Hindlimb muscle (tissue), 1 donor: Measurements from ENCODE around the gene ST8SIA1. TPM values are rescaled to one million over a fixed set of nuclear protein-coding genes. Genes with fewer than 3 reads are reported as not detected.
"Not testable (repeated sequence)": the region's sequence is repeated elsewhere in the genome, so short reads cannot be mapped to it uniquely, and the experiment has no call there.

Experiments used
- DNase-seq: peaks from one replicate; pipeline ENCODE4 v3.0.0-alpha.2; 2013
- polyA plus RNA-seq: library from polyadenylated mRNA; unstranded; fragments of 120-200 nt; gene quantifications from one replicate; pipeline ENCODE4 v1.2.1, GENCODE V29; 2013; ENCODE audit not compliant: insufficient read length

ST8SIA1 gene, protein sequence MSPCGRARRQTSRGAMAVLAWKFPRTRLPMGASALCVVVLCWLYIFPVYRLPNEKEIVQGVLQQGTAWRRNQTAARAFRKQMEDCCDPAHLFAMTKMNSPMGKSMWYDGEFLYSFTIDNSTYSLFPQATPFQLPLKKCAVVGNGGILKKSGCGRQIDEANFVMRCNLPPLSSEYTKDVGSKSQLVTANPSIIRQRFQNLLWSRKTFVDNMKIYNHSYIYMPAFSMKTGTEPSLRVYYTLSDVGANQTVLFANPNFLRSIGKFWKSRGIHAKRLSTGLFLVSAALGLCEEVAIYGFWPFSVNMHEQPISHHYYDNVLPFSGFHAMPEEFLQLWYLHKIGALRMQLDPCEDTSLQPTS
- 11.6 TPM for polyA plus RNA-seq

DNA sequence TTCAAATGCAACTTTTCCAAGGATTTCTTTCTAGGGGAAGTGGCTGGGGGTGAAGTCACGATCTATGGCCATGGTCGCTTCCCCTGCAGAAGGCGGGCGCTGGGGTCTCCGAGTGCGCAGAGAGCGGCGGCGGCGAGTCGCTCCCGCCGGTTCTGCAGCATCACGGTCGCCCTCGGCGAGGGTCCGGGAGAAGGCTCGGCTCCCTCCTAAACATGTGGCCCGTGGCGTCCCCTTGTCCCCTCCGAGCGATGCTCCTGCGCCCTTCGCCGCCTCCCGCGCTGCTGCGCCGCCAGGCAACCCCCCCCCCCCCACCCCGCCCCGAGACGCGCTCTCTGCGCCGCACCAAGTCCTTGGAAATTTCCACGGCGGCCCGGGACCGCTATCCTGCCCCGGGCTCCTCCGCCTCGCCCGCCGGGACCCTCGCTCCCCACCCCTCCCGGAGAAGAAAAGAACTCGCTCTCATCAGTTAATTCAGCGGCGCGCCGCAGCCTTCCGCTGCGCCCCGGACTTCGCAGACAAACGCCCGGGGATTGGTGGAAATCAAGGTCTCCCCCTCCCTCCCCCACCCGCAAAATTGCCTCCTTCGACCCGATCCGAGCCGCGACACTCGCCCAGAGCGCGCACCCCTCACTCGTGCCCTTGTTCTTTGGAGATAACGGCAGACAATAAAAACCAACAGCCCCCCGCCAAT is at the start of gene ST8SIA1:
Gene ST8SIA1, minus strand, starts transcription at position 298 of the 691 bp plus-strand sequence. CDS start 475 bp downstream, outside the sequence.
- peak; percentile 68 for DNase-seq

DNA sequence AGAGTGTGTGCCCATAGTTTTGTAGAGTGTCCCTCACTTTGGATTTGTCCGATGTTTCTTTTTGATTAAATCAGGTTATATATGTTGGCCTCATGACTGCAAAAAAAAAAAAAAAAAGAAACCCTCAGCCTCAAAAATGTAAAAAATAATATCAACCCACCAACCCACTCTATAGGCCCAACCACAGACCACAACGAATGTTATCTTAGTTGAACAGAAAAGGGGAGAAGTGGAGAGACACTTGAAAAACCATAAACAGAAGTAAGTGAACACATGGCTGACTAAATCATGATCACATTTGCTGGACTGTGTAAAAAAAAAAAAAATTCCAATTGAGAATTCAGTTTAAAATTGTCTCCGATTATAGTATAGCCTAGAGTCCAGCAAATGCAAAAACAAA is 45.5 kb upstream of the ST8SIA1 start:
- no peak for DNase-seq

DNA sequence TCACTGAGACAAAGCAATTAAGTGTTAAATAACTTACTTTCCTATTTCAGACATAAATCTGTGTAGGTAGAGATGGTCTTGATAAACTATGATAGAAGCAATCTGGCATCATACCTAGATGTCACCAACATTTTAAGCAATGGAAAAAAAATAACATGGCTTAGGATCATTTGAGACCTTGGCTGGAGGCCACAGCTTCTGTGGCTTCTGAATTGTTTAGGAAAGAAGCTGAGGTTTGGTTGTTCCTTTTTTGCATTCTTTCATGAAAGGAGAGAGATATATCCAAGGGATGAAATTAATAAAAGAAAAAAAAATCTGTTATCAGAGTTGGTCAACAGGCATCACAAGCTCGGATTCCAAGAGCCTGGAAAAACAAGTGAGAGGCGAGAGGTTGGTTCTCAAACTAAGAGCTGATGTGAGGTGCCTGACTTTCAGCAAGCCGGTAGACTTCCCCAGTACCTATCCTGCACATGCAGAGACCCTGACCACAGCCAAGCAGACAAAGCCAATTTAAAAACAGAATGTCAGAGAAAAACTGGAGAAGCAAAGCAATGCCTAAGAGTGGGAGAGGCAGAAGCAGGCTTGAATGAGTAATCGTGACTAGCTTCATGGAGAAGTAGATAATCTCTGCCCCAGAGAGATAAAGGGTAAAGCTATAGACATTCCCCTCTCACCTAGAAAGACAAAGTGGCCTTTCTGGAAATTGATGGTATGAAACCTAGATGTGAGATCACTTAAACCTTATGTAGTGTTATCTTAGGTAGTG is 43.4 kb upstream of the ST8SIA1 start:
- peak; percentile 2 for DNase-seq

DNA sequence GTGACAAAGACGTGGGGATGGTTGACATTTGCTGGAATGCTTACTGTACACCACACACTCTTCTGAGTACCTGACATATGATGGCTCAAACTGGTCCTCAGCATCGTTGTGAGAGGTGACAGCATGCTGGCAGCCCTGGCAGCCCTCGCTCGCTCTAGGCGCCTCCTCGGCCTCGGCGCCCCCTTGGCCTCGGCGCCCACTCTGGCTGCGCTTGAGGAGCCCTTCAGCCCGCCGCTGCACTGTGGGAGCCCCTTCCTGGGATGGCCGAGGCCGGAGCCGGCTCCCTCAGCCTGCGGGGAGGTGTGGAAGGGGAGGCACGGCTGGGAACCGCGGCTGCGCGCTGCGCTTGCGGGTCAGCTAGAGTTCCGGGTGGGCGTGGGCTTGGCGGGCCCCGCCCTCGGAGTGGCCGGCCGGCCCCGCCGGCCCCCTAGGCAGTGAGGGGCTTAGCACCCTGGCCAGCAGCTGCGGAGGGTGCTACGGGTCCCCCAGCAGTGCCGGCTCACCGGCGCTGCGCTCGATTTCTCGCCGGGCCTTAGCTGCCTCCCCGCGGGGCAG is 42.2 kb upstream of the ST8SIA1 start:
- not testable (repeated sequence) for DNase-seq

DNA sequence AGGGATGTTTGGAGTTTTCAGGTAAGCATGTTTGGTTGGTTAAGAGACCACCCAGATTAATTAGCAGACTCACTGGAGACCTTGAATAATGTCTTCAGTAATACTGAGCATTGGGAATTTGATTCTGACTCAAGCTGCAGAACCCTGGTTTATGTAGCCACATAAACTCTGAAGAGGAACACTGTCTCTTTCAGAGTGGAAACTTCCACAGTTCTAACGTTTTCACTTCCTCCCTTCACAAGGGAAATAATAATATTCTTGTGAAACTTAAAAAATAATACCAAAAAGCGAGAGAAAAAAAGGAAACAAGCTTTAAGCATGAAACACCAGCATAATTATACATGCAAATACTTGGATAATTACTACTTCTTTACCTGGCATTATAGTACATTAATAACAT is 40.0 kb upstream of the ST8SIA1 start:
- DNase-seq = peak; percentile 8

DNA sequence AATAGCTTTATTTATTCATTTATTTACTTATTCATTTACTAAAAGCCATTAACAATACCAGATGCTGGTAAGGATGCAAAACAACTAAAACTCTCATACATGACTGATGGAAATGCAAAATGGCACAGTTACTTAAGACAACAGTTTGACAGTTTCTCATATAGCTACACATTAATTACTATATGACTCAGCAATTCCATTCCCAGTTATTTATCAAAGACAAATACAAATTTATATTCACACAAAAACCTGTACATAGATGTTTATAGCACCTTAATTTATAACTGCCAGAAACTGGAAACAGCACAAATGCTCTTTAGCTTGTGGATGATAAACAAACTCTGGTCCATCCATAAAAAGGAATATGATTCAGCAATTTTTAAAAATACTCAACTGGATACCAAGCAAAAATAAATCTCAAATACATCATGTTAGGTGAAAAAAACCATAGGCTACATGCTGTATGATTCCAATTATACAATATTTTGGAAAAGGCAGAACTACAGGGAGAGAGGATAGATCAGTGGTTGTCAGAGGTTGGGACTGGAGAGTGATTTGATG is 37.9 kb upstream of the ST8SIA1 start:
- DNase-seq = no peak

DNA sequence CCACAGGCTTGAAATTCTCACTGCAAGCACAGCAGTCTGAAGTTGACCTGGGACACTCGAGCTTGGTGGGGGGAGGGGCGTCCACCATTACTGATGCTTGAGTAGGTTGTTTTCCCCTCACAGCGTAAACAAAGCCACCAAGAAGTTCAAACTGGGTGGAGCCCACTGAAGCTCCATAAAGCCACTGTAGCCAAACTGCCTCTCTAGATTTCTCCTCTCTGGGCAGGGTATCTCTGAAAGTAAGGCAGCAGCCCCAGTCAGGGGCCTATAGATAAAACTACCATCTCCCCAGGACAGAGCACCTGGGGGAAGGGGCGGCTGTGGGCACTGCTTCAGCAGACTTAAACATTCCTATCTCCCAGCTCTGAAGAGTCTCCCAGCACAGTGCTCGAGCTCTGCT is 31.7 kb upstream of the ST8SIA1 start:
- DNase-seq = no peak

DNA sequence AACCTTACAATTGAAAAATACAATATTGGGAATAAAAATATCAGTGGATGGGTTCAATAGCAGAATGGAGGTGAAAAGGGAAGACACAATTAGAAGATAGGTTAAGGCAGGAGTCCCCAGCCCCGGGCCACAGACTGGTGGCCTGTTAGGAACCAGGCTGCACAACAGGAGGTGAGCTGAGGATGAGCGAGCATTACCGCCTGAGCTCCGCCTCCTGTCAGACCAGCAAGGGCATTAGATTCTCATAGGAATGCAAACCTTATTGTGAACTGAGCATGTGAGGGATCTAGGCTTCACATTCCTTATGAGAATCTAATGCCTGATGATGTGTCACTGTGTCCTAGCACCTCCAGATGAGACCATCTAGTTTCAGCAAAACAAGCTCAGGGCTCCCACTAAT is 27.3 kb upstream of the ST8SIA1 start:
- no peak for DNase-seq

DNA sequence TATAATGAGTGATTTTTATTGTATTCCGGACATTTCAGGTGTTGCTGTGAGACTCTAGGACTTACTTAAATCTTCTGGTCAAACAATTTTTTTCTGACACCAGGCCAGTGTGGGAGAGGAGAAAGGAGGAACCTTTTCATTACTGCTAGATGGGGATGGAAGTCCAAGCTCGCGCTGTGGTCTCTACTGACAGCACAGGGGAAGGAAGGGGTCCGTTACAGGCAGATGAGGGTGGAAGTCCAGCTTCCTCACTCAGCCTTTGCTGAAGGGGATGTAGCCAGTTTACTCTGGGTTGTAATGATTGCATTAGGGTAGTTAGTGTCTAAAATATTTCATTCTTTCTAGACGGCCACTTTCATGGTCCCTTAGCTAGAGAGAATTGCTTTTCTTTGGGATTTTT is 26.3 kb upstream of the ST8SIA1 start:
- peak; percentile 8 for DNase-seq

DNA sequence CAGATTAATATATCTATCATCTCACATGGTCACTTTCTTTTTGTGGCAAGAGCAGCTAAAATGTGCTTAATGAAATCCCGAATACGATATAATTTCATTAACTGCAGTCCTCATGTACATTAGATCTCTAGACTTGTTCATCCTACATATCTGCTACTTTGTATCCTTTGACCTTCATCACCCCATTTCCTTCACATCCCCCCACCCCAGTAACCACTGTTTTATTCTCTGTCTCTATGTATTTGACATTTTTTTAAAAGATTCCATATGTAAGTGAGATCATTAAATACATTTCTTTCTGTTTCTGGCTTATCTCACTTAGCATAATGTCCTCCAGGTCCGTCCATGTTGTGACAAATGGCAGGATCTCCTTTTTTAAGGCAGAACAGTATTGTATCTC is 23.0 kb upstream of the ST8SIA1 start:
- DNase-seq = no peak

DNA sequence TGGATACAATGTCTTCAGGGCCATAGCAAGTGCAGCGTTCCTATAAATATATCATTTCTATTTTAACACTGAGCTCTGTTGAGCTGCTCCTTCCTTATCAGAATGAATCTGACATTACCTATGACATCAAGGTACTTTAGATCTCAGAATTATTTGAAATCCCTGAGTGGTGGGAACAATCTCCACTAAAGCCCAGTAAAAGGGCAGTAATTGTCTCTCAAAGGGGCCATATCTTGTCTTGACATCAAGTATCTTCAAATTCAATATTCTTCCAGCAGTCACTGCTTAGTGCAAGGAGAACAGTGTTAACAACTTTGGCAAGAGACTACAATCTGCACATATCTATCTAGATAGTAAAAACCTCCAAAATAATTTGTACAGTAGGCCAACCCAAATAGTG is 21.7 kb upstream of the ST8SIA1 start:
- no peak for DNase-seq

DNA sequence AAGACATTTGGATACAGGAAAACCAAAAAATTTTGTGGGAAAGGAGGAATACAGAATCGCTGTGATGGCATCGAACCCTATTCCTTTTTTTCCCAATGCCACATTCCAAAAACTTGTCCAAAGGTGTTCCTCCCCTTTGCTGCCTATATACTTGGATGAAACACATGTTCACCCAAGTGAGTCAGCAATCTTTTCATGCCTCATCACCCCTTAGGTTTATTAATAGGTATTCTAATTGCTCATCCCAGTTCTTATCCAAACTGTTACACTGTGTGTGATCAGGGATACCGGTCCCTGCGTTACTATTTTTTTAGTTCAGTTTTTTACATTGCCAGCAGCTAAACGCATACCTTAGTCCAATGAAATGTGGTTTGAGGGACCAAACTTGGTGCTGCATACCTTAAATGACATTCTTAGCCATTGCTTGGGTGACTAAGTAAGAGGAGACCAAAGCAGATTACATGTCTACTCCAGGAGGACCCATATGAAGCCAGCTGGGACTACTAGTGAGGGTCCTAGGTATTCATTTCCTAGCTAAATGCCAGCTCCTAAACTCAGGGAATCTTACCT is 20.6 kb upstream of the ST8SIA1 start:
- no peak for DNase-seq

DNA sequence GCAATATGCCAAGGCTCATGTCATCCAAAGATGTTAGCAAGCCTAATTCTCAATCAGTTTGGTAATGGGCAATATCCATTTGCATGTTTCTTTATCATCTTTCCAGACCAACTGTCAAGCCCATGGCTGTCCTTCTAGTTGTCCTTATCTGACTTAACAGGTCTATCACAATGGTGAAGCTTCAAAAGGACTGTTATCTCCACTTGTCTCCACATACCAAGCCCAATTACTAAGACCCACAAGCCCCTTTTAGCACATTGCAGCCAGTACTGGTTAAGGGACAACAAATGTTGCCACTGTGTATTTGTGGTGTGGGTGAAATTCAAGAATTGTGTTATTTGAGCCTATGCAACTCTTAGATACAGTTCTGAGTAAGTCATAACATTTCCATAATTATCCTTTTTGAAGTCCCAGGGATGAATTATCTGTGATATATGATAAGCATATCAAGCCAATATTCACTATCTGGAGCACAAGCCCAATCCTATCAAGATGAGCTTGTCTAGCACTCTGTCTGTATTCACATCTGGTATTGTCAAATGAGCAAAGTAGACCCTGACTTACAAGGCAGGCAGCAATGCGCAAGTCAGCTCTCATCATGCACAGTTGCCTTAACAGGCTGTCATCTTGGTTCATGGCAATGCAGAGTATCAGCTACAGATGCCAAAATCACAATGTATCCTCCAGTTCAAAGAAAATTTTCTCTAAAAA is 19.3 kb upstream of the ST8SIA1 start:
- no peak for DNase-seq

DNA sequence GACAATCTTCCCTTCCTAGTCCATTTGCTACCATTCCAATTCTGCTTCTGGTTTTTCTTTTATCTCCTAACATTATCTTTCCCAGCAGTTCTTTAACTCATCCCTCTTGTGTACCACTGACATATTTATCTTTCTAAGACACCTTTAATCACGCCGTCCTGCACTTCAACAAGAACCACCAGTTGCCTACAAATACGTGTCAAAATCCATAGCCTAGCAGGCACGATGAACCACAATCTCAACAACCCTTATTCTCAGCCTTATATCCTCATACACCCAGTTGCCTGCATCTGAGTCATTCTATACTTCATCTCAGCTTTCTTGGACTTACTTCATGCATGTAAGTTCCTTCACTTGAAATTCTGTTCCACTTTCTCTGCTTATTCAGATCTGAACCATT is 16.4 kb upstream of the ST8SIA1 start:
- DNase-seq = no peak

DNA sequence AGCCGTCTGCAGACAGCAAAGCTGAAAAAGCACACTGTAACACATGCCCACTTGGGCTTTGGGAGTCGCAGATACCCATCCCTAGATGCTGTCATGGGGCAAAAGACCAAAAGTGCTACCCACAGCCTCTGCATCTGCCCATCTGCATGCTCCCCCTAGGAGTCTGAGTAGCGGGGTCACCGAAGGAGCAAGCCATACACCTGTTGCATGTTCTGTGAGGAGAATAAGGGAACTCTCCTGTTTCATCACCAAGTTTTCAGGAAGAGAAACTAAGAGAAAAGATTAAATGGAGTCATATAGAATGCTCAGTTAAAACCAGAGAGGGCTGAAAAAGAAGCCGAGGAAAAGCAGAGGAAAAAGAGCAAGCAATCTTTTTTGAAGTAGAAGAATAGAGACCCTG is 13.7 kb upstream of the ST8SIA1 start:
- DNase-seq = no peak

DNA sequence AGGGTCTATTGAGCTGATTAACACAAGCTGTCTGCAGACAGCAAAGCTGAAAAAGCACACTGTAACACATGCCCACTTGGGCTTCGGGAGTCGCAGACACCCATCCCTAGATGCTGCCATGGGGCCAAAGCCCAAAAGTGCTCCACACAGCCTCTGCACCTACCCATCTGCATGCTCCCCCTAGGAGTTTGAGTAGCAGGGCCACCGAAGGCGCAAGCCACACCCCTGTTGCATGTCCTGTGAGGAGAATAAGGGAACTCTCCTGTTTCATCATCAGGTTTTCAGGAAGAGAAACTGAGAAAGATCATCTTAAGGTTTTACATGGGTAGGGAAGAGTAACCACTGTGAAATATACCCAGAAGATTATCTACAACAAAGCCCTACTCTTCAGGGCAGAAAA is 5.6 kb upstream of the ST8SIA1 start:
- DNase-seq = no peak

DNA sequence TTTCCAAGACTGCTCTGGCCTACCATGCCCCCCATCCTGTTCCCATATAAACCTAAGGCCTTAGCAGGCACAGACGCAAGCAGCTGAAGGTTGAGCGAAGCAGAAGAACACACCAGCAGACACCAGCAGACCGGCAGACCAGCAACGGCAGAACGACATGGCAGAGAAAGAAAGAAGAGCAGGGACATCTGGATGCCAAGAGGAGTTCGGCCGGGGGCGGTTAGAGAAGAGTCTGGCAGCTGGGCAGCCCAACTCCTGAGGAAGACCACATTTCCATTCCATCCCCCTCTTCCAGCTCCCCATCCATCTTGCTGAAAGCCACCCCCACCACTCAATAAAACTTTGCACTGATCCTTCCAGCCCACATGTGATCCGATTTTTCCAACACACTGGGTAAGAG is 5.2 kb upstream of the ST8SIA1 start:
- DNase-seq = no peak

DNA sequence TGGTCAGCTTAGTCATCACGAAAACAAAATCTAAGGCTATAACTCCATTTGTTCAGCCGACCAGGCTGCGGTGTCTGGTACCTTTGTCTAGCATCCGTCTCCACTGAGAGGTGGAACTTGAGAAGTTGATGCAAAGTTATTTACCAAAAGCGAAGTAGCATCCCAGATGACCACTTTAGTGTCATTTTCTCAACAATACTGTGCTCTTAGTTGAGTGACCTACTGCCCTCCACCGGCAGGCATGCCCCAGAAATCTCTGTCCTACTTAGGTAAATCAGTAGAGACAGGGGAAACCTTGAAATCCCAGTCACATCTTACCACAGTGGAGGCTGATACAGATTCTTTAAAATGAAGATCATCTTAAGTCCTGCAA is 1.3 kb upstream of the ST8SIA1 start:
- DNase-seq = peak; percentile 70

DNA sequence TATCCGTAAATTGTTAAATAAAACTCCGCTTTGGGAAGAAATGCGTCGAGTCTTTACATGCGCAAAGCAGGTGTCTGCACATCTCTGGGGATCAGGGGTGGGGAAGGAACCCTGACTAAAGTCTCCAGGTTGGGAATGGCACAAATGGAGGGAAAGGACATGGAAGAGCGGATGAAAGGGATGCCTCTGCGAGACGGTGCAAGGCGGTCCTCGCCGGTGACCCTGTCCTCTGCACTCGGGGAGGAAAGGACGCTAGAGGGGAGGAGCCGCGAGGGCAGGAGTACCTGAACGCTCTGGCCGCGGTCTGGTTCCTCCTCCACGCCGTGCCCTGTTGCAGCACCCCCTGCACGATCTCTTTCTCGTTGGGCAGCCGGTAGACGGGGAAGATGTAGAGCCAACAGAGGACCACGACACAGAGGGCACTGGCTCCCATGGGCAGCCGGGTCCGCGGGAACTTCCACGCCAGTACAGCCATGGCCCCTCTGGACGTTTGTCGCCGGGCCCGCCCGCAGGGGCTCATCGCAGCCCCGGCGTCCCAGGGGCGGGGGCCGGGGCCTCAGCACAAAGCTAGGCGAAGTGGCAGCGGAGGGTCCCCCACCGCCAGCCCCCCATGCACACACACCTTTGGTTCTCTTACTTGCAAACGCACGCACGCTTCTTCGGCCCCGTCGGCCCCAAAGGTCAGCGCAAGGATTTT is 646 bp downstream of the ST8SIA1 start:
- no peak for DNase-seq

DNA sequence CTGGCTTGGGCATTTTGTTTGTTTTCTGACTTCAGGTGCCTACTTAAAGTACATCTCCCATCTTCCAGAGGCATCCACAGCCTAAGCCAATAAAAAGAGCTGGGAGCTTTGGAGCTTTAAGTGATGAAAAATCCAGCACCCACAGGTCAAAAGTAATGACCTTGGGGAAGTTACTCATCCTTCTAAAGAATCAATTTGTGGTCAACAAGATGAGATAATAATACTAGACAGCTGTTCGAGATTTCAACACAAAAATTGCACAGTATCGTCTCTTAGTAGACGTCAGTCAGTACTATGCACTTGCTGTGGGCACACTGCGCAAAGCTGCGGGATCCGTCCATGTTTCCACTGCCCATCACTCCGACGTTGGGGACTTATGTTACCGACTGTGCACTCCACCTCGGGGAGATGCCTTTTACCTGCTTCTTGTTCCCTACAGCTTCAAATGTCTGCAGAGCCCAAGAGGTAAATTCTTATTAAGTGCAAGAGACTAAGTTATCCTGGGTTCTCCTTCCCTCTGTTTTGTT is 1.3 kb downstream of the ST8SIA1 start:
- DNase-seq = no peak

DNA sequence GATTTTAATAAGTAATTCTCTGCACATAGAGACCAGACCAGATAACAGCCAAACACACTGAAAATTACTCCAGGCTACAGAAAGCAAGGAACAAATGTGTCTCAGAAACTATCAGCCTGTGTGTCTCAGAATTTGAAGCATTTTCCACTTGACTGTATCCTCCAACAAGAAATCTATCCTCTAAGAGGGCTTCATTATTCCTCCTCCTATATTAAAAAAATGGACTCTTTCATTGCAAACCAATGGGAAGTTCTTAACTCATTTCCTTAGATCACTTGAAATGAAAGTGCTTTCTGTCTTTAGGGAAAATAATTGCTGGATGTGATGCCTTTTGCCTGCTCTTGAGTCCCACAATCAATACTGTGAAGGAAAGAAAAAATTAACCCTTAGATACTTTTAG is 2.3 kb downstream of the ST8SIA1 start:
- no peak for DNase-seq
